GM20431 (cell line): ENCODE measurements around the gene NFS1.

ENCODE experiments used
- in situ Hi-C: fragments of 300-500 bp; cut with MseI, MboI; formaldehyde crosslinking; loops from one replicate; pipeline ENCODE4 v1.15.0; 2020; ENCODE audit warnings: low sequenced_read_pairs; ENCODE audit not compliant: unreplicated experiment

The NFS1 gene

GRCh38 chr20:35651958-35652357 is 47.2 kb downstream of the NFS1 start:
- in situ Hi-C loops, result no loop called here

- in situ Hi-C loops, result no loop called here
These were observed 48.5 kb downstream of the NFS1 start for GRCh38 chr20:35650632-35651031.

- in situ Hi-C loops, result no loop called here
These were observed 50.3 kb downstream of the NFS1 start for GRCh38 chr20:35648836-35649235.

GRCh38 chr20:35644806-35645205 is 54.3 kb downstream of the NFS1 start:
- in situ Hi-C loops, result no loop called here

- in situ Hi-C loops, result no loop called here
These were observed 56.1 kb downstream of the NFS1 start for GRCh38 chr20:35643045-35643444.

- in situ Hi-C loops, result no loop called here
These were observed 57.4 kb downstream of the NFS1 start for GRCh38 chr20:35641743-35642142.

GRCh38 chr20:35640724-35641123 is 58.4 kb downstream of the NFS1 start:
- in situ Hi-C loops, result no loop called here

GRCh38 chr20:35638751-35639150 is 60.4 kb downstream of the NFS1 start:
- in situ Hi-C loops, result no loop called here

GRCh38 chr20:35637276-35637675 is 61.9 kb downstream of the NFS1 start:
- in situ Hi-C loops, result no loop called here

- in situ Hi-C loops, result no loop called here
These were observed 63.1 kb downstream of the NFS1 start for GRCh38 chr20:35636095-35636494.

- in situ Hi-C loops, result no loop called here
These were observed 63.5 kb downstream of the NFS1 start for GRCh38 chr20:35635652-35636051.

GRCh38 chr20:35632539-35633115 is 66.5 kb downstream of the NFS1 start:
- in situ Hi-C loops, result no loop called here

GRCh38 chr20:35630636-35631035 is 68.5 kb downstream of the NFS1 start:
- in situ Hi-C loops, result no loop called here

GRCh38 chr20:35629427-35630145 is 69.6 kb downstream of the NFS1 start:
- in situ Hi-C loops, result no loop called here

GRCh38 chr20:35627121-35627520 is 72.0 kb downstream of the NFS1 start:
- in situ Hi-C loops, result no loop called here

- in situ Hi-C loops, result no loop called here
These were observed 72.7 kb downstream of the NFS1 start for GRCh38 chr20:35626386-35627001.

- in situ Hi-C loops, result no loop called here
These were observed 73.4 kb downstream of the NFS1 start for GRCh38 chr20:35625584-35626385.

- in situ Hi-C loops, result no loop called here
These were observed 77.6 kb downstream of the NFS1 start for GRCh38 chr20:35621560-35621946.

- in situ Hi-C loops, result no loop called here
These were observed 78.2 kb downstream of the NFS1 start for GRCh38 chr20:35620818-35621559.
